ENCODE results near the gene RBMS3. TPM values are rescaled to one million over a fixed set of nuclear protein-coding genes. Genes with fewer than 3 reads are reported as not detected.
"Not testable (repeated sequence)": the region's sequence is repeated elsewhere in the genome, so short reads cannot be mapped to it uniquely, and the experiment has no call there.

RBMS3 gene
- polyA plus RNA-seq, 5 donors, result 20.5 to 41.4 (median 32.1) TPM

GRCh38 chr3:29764603-29765254 is 483.9 kb downstream of the RBMS3 start:
- peak; percentile 79 to 82 for DNase-seq

GRCh38 chr3:29771602-29772001 is 490.7 kb downstream of the RBMS3 start:
- DNase-seq, result no peak

DNA sequence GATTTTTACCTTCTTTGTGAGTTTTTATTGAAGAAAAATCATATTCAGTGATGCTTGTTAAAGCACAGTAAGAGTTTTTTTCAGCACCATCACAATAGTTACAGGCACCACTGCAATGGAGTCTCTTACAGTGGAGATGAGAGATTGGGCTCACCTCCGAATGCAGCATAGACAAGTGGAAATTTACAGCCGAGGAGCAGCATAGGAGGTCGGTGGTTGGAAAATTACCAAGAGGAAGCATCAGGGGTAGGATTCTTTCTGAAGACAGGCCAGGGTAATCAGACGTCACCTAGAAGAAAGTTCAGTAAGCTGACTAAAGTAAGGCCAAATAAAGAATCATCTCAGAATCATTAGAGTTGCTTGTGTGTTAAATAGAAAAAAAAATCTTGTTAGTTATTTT is 491.6 kb downstream of the RBMS3 start:
- no peak for DNase-seq

GRCh38 chr3:29773481-29773880 is 492.6 kb downstream of the RBMS3 start:
- no peak for DNase-seq

DNA sequence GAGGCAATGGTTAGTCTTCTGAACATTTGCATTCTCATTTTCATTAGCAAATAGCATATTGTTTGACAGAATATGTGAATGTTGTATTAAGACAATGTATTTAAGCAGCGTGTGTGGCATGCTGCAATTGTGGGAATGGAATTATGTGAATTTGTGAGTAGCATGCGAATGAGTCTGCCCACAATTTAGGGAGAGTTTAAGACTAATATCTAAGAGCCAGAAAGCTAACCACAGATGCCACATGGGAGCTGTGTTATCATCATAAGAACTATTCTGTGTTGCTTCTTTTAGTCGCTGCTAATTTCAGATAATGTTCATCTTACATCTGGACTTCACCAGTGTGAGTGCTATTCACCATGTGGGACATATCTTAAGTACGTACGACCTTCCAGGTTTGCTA is 494.5 kb downstream of the RBMS3 start:
- no peak for DNase-seq

DNA sequence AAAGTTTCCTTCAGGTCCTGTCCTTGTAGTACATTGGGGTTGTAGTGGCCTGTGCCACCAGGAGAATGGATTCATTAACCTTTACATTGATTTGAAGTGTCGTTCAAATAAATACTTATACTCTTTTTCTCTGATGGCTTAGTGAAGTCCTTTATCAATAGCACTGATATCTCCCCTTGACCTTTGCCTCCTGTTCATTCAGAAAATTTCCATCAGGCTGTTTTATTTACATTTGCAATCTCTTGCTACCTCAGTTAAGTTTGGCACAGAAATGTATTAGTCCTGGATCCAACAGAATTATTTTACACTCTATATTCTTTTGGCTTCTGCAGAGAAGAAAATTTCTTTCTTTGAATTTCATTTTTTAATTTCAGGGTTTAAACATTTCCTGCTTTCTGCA is 497.0 kb downstream of the RBMS3 start:
- no peak for DNase-seq

- DNase-seq, result no peak
Observed at GRCh38 chr3:29789686-29790085, 508.8 kb downstream of the RBMS3 start.

GRCh38 chr3:29796808-29797207 is 515.9 kb downstream of the RBMS3 start:
- DNase-seq, result no peak

GRCh38 chr3:29802057-29802456 is 521.2 kb downstream of the RBMS3 start:
- no peak for DNase-seq

DNA sequence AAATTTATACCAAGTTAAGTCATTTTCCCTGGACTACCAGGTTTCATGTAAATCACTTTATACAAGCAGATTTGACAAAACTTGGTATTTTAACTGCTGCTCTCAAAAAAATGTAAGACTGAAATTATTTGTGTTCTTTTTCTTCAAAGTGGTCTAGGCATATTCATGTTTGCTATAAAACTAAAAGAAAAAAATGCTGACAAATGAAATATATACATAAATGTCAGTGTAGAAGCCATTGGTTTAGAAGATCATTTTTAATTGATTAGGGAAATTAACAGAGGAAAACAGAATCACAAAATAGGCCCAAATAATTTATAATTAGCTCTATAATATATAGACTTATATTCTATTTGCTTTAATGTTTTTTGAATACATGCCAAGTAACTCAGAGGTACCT is 523.2 kb downstream of the RBMS3 start:
- DNase-seq, result no peak

DNA sequence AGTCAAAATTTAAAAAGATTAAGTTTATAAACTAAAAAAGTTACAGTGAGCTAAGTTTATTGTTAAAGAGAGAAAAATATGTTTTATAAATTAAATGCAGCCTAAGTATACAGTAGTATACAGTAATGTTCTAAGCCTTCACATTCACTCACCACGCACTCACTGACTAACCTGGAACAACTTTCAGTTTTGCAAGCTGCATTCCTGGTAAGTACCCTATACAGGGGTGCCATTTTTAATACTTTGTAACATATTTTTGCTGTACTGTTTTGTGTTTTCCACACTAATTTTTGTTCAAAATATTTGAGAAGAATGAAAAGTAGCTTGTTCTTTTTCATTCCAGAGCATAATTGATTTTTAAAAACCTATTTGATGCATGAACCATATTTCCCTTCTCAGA is 524.9 kb downstream of the RBMS3 start:
- no peak for DNase-seq

DNA sequence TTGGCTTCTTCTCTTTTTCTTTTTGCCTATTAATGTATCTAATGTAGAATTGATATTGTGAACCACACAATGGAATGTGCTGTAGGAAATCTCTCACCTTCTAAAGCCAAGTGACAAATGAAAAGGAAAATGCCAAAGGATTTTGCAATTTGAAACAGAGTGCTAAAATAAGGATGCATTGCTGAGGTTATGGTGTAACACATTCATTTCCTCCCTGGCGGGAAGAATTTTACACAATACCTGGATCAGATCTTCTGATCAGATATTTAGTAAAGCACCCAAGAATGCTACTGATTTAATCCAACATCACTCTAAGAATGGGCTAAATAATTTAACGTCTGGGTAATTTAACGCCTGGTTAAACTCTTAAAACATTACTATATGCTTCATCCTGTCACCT is 527.5 kb downstream of the RBMS3 start:
- DNase-seq, result not testable (repeated sequence)

DNA sequence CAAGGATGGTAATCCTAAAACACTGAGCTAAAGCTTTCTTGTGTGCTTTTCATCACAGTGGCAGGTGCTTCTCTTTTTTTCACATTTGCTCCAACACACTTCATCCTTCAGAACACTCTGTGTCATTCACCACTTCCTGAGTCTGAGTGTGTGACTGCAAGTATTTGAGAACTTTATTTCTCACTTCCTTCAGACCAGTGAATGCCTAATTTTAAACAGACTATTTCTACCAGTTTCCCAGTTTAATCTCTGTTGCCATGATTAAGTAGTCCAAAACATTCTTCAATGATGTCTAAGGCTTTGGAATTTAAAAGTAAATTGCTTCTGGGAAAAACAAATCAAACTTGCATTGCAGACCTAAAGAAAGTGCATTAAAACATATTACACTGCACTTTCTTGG is 541.2 kb downstream of the RBMS3 start:
- no peak for DNase-seq

DNA sequence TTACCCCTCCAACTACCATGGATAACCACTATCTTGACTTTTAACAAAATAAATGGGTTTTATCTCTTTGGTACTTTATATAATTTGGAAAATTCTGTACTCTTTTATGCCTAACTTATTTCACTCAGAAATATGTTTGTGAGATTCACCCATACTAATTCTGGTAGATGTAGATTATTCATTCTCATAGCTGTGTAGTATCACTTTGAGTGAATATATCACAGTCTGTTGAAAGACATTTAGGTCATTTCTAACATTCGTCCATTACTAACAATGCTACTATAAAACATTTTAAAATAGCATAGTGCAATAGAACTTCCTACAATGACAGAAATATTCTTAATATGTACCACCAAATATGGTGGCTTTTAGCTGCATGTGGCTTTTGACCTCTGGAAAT is 542.4 kb downstream of the RBMS3 start:
- no peak for DNase-seq

GRCh38 chr3:29826712-29827111 is 545.8 kb downstream of the RBMS3 start:
- DNase-seq, result no peak

- DNase-seq, result no peak
Observed at GRCh38 chr3:29827756-29828155, 546.9 kb downstream of the RBMS3 start.

DNA sequence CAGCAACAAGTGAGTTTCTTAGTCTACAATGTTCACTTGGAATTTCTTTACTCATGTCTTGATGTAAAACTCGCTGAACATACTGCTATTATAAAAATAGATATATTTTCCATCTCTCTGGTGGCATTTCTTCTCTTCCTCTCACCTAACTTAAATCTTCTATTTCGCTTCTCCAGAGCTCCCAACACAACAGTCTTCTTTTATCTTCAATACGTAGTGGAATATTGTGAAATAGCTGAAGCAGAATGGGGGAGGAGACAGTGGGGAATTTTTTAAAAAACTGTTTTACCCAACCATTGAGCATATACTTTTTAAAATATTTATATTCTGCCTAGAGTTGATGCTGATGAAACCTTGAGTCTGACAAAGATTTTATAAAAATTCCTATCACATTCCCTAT is 548.5 kb downstream of the RBMS3 start:
- no peak for DNase-seq

DNA sequence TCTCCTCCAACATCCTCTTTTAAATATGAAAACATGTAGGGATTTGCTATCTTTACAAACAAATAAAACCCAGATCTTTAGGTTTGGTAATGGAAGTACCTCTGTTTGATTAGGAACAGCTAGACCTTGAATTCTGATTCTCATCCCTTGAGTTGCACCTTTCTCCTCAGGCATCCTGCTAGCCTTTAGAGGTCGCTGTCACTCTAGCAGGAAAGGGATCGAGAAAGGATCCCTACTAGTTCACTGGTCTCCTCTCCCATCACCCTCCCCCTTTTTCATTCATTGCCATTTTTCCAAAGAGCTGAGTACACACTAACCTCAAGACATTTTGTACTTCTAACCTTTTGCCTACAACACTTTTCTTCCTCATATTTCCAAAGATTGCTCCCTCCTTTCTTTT is 569.8 kb downstream of the RBMS3 start:
- DNase-seq, result no peak

DNA sequence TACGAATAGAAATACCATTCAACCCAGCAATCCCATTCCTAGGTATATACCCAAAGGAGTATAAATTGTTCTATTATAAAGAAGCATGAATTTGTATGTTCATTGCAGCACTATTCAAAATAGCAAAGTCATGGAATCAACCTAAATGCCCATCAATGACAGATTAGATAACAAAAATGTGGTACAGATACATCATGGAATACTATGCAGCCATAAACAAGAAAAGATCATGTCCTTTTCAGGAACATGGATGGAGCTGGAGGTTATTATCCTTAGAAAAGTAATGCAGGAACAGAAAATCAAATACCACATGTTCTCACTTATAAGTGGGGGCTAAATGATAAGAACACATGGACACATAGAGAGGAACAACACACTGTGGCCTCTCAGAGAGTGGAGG is 571.9 kb downstream of the RBMS3 start:
- DNase-seq, result no peak

DNA sequence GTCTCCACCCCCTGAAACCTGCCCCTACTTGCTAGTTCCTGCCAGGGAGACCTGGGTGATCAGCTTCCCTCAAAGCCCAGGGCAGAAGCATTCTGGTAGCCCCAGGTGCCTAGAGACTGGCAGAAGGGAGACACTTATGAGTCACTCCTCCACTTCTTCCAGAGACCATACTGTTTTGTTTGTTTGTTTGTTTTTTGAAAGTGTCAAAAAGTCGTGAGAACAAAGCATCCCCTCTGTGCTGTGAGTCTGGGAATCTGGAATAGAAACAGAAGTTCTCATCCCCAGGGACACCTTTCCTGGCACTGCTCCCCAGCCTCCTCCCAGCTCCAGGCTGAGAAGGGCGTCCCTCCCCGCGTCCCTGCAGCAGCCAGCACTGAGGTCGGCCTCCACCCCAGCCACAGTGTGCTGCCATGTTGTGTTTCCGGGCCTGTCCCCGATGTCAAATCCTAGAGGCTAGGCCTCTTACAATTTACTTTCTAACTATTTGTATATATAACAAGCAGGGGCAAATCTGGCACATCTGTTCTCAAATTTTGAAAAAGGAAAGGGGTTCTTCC is 573.0 kb downstream of the RBMS3 start:
- no peak for DNase-seq

DNA sequence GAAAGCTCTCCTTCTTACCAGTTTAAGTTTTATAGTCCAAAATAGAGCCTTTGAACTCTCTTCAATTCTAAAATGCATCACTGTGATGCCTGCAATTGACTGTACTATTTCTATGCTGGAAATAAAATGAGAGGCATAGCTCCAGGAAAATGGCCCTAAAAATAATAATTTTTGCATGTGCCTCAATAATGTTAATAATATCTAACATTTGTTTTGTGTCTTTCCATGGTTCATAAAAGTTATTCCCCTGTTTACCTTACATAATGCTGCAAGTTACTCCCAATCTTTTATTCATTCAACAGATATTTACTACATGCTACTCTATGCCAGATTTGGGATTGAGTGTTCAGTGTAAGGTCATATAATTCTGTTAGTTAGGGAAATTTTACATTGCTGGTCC is 574.0 kb downstream of the RBMS3 start:
- DNase-seq, result no peak

GRCh38 chr3:29859726-29860270 is 578.9 kb downstream of the RBMS3 start:
- peak in 1 of 2 donors; percentile 12 for DNase-seq

- no peak for DNase-seq
Observed at GRCh38 chr3:29864809-29865208, 583.9 kb downstream of the RBMS3 start.
